ENCODE results near the gene MANBA.
"Not testable (repeated sequence)": the region's sequence is repeated elsewhere in the genome, so short reads cannot be mapped to it uniquely, and the experiment has no call there.

MANBA gene

GRCh38 chr4:102709060-102709459 is 51.7 kb downstream of the MANBA start:
- H3K4me1 Mint-ChIP-seq: peaks cover 35% of the 10 kb centered on the region
- not testable (repeated sequence) for H3K27ac Mint-ChIP-seq (ENCODE audit: low read depth); ATAC-seq (replicated peaks; ENCODE audit: extremely low read depth, poor library complexity, severe bottlenecking); H3K36me3 Mint-ChIP-seq (ENCODE audit: insufficient read depth); H3K4me3 Mint-ChIP-seq; H3K9me3 Mint-ChIP-seq; DNase-seq (ENCODE audit: low spot score in 2 of 2); H3K27me3 Mint-ChIP-seq

- H3K36me3 Mint-ChIP-seq (ENCODE audit: insufficient read depth): peaks cover 2% of the 10 kb centered on the region
- no peaks in the 10 kb centered on the region for H3K27me3 Mint-ChIP-seq
- DNase-seq (ENCODE audit: low spot score in 2 of 2): no peak
- H3K9me3 Mint-ChIP-seq: no peaks in the 10 kb centered on the region
- peaks cover 35% of the 10 kb centered on the region for H3K4me1 Mint-ChIP-seq
- H3K4me3 Mint-ChIP-seq: no peak overlapping the region
- no peak for ATAC-seq (replicated peaks; ENCODE audit: extremely low read depth, poor library complexity, severe bottlenecking)
- H3K27ac Mint-ChIP-seq (ENCODE audit: low read depth): no peak overlapping the region
Measured at GRCh38 chr4:102707150-102707549, 53.6 kb downstream of the MANBA start.

GRCh38 chr4:102705391-102705935 is 55.3 kb downstream of the MANBA start:
- DNase-seq (ENCODE audit: low spot score in 2 of 2) (no peak), ATAC-seq (replicated peaks; ENCODE audit: extremely low read depth, poor library complexity, severe bottlenecking) (no peak)
- peaks cover 2% of the 10 kb centered on the region for H3K36me3 Mint-ChIP-seq (ENCODE audit: insufficient read depth)
- no peak overlapping the region for H3K4me3 Mint-ChIP-seq
- no peaks in the 10 kb centered on the region for H3K27me3 Mint-ChIP-seq
- no peaks in the 10 kb centered on the region for H3K9me3 Mint-ChIP-seq
- peaks cover 27% of the 10 kb centered on the region for H3K4me1 Mint-ChIP-seq
- H3K27ac Mint-ChIP-seq (ENCODE audit: low read depth): no peak overlapping the region

- Mint-ChIP-seq H3K9me3 (no peaks in the 10 kb centered on the region), H3K4me3 (no peak overlapping the region), H3K27me3 (no peaks in the 10 kb centered on the region), H3K4me1 (no peaks in the 10 kb centered on the region), H3K36me3 (ENCODE audit: insufficient read depth) (peaks cover 8% of the 10 kb centered on the region), H3K27ac (ENCODE audit: low read depth) (no peak overlapping the region)
- ATAC-seq (replicated peaks; ENCODE audit: extremely low read depth, poor library complexity, severe bottlenecking) (no peak), DNase-seq (ENCODE audit: low spot score in 2 of 2) (no peak)
Measured at GRCh38 chr4:102696758-102697157, 64.0 kb downstream of the MANBA start.

GRCh38 chr4:102694791-102695190 is 66.0 kb downstream of the MANBA start:
- Mint-ChIP-seq H3K27me3 (no peaks in the 10 kb centered on the region), H3K4me1 (no peaks in the 10 kb centered on the region), H3K9me3 (no peaks in the 10 kb centered on the region), H3K36me3 (ENCODE audit: insufficient read depth) (peaks cover 12% of the 10 kb centered on the region), H3K27ac (ENCODE audit: low read depth) (no peak overlapping the region), H3K4me3 (no peak overlapping the region)
- DNase-seq (ENCODE audit: low spot score in 2 of 2) (no peak), ATAC-seq (replicated peaks; ENCODE audit: extremely low read depth, poor library complexity, severe bottlenecking) (no peak)

GRCh38 chr4:102693861-102694260 is 66.9 kb downstream of the MANBA start:
- H3K27ac Mint-ChIP-seq (ENCODE audit: low read depth): no peak overlapping the region
- no peaks in the 10 kb centered on the region for H3K4me1 Mint-ChIP-seq

GRCh38 chr4:102693262-102693850 is 67.4 kb downstream of the MANBA start:
- Mint-ChIP-seq H3K27me3 (no peaks in the 10 kb centered on the region), H3K36me3 (ENCODE audit: insufficient read depth) (peaks cover 14% of the 10 kb centered on the region), H3K9me3 (no peaks in the 10 kb centered on the region), H3K4me3 (no peak overlapping the region), H3K27ac (ENCODE audit: low read depth) (no peak overlapping the region), H3K4me1 (no peaks in the 10 kb centered on the region)
- ATAC-seq (replicated peaks; ENCODE audit: extremely low read depth, poor library complexity, severe bottlenecking) (no peak), DNase-seq (ENCODE audit: low spot score in 2 of 2) (no peak)

More at GRCh38 chr4:102693861-102694260, 66.9 kb downstream of the MANBA start:
- Mint-ChIP-seq H3K4me3 (no peak overlapping the region), H3K36me3 (ENCODE audit: insufficient read depth) (peaks cover 14% of the 10 kb centered on the region), H3K27me3 (no peaks in the 10 kb centered on the region), H3K9me3 (no peaks in the 10 kb centered on the region)
- ATAC-seq (replicated peaks; ENCODE audit: extremely low read depth, poor library complexity, severe bottlenecking) (no peak), DNase-seq (ENCODE audit: low spot score in 2 of 2) (no peak)

GRCh38 chr4:102692474-102692873 is 68.3 kb downstream of the MANBA start:
- Mint-ChIP-seq H3K4me1 (no peaks in the 10 kb centered on the region), H3K9me3 (no peaks in the 10 kb centered on the region), H3K27ac (ENCODE audit: low read depth) (no peak overlapping the region), H3K4me3 (no peak overlapping the region), H3K36me3 (ENCODE audit: insufficient read depth) (peaks cover 14% of the 10 kb centered on the region), H3K27me3 (no peaks in the 10 kb centered on the region)
- no peak for ATAC-seq (replicated peaks; ENCODE audit: extremely low read depth, poor library complexity, severe bottlenecking)
- no peak for DNase-seq (ENCODE audit: low spot score in 2 of 2)

- DNase-seq (ENCODE audit: low spot score in 2 of 2) (no peak), ATAC-seq (replicated peaks; ENCODE audit: extremely low read depth, poor library complexity, severe bottlenecking) (no peak)
- H3K27ac Mint-ChIP-seq (ENCODE audit: low read depth): no peak overlapping the region
- no peaks in the 10 kb centered on the region for H3K4me1 Mint-ChIP-seq
- H3K27me3 Mint-ChIP-seq: no peaks in the 10 kb centered on the region
- H3K4me3 Mint-ChIP-seq: no peak overlapping the region
- H3K9me3 Mint-ChIP-seq: no peaks in the 10 kb centered on the region
- peaks cover 9% of the 10 kb centered on the region for H3K36me3 Mint-ChIP-seq (ENCODE audit: insufficient read depth)
Measured at GRCh38 chr4:102687982-102688433, 72.8 kb downstream of the MANBA start.

- DNase-seq (ENCODE audit: low spot score in 2 of 2) (no peak), ATAC-seq (replicated peaks; ENCODE audit: extremely low read depth, poor library complexity, severe bottlenecking) (no peak)
- H3K27me3 Mint-ChIP-seq: no peaks in the 10 kb centered on the region
- peaks cover 8% of the 10 kb centered on the region for H3K36me3 Mint-ChIP-seq (ENCODE audit: insufficient read depth)
- H3K4me3 Mint-ChIP-seq: no peak overlapping the region
- H3K9me3 Mint-ChIP-seq: no peaks in the 10 kb centered on the region
- no peaks in the 10 kb centered on the region for H3K4me1 Mint-ChIP-seq
- no peak overlapping the region for H3K27ac Mint-ChIP-seq (ENCODE audit: low read depth)
Measured at GRCh38 chr4:102687373-102687981, 73.3 kb downstream of the MANBA start.

- DNase-seq (ENCODE audit: low spot score in 2 of 2) (no peak), ATAC-seq (replicated peaks; ENCODE audit: extremely low read depth, poor library complexity, severe bottlenecking) (no peak)
- no peak overlapping the region for H3K4me3 Mint-ChIP-seq
- H3K36me3 Mint-ChIP-seq (ENCODE audit: insufficient read depth): peaks cover 9% of the 10 kb centered on the region
- H3K9me3 Mint-ChIP-seq: no peaks in the 10 kb centered on the region
- H3K4me1 Mint-ChIP-seq: no peaks in the 10 kb centered on the region
- H3K27me3 Mint-ChIP-seq: no peaks in the 10 kb centered on the region
- no peak overlapping the region for H3K27ac Mint-ChIP-seq (ENCODE audit: low read depth)
Measured at GRCh38 chr4:102685768-102686167, 75.0 kb downstream of the MANBA start.

- Mint-ChIP-seq H3K27ac (ENCODE audit: low read depth) (no peak overlapping the region), H3K4me1 (no peaks in the 10 kb centered on the region), H3K36me3 (ENCODE audit: insufficient read depth) (peaks cover 6% of the 10 kb centered on the region), H3K9me3 (no peaks in the 10 kb centered on the region), H3K27me3 (no peaks in the 10 kb centered on the region), H3K4me3 (no peak overlapping the region)
- no peak for ATAC-seq (replicated peaks; ENCODE audit: extremely low read depth, poor library complexity, severe bottlenecking)
- DNase-seq (ENCODE audit: low spot score in 2 of 2): no peak
Measured at GRCh38 chr4:102684610-102685052, 76.1 kb downstream of the MANBA start.
